ENCODE measurements around the gene GTPBP10.
"Not testable (repeated sequence)": the region's sequence is repeated elsewhere in the genome, so short reads cannot be mapped to it uniquely, and the experiment has no call there.

The GTPBP10 gene, protein sequence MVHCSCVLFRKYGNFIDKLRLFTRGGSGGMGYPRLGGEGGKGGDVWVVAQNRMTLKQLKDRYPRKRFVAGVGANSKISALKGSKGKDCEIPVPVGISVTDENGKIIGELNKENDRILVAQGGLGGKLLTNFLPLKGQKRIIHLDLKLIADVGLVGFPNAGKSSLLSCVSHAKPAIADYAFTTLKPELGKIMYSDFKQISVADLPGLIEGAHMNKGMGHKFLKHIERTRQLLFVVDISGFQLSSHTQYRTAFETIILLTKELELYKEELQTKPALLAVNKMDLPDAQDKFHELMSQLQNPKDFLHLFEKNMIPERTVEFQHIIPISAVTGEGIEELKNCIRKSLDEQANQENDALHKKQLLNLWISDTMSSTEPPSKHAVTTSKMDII

GRCh38 chr7:90346336-90347125, at the start of gene GTPBP10:
TSS of gene GTPBP10 (plus strand) at chr7:90346716. CDS start at chr7:90346742, 26 bp downstream.
- in situ Hi-C loops (cut with HindIII; ENCODE audit: low sequenced_read_pairs), result no loop called here

- in situ Hi-C loops (cut with HindIII; ENCODE audit: low sequenced_read_pairs), result no loop called here
Observed at GRCh38 chr7:90298145-90299038, 48.1 kb upstream of the GTPBP10 start.

DNA sequence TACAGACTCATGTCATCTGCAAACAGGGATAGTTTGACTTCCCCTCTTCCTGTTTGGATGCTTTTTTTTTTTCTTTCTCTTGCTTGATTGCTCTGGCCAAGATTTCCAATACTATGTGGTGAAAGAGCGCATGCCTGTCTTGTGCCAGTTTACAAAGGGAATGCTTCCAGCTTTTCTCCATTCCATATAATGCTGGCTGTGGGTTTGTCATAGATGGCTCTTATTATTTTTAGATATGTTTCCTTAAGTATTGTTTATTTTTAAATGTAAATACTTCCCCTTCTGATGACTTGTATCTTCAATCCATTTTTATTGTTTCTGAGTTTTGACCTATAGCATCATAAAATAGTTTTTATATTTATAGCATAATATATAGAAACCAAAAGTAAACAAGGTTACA, 43.3 kb upstream of the GTPBP10 start:
- in situ Hi-C loops (cut with HindIII; ENCODE audit: low sequenced_read_pairs), result no loop called here

DNA sequence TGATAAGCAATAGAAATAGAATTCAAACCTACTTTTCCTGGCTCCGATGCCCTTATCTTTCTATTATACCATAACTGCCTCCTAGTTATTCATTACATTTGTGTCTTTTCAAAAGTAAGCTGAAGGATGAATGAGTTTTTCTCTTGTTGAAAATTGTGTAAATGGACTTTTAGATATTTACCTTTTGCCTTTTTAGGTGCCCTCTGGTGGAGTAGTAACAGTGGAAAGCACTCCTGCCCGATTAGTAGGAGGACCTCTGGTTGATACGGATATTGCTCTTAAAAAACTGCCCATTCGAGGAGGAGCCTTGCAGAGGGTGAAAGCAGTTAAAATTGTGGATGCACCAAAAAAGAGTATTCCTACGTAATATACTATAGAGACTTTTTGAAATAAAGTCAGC, 36.6 kb upstream of the GTPBP10 start:
- in situ Hi-C loops (cut with HindIII; ENCODE audit: low sequenced_read_pairs), result no loop called here

GRCh38 chr7:90311175-90311574, 35.3 kb upstream of the GTPBP10 start:
- in situ Hi-C loops (cut with HindIII; ENCODE audit: low sequenced_read_pairs), result no loop called here

DNA sequence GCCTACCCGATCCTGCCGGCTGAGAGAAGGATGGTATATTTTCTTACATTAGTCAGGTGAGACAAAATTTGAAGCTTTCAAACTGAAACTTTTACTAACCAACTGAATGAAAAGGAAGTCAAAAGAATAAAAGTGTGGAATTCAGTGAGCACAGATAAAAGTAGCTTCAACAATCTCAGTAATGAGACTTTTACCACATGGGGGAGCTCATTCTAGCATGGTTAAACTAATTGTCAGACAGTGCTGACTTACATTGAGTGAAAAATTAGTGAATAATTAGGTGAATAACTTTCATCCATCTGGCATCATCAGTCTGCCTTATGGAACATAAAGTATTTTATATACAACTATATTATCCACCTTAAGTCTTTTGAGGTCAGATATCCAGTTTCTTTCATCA, 33.8 kb upstream of the GTPBP10 start:
- in situ Hi-C loops (cut with HindIII; ENCODE audit: low sequenced_read_pairs), result no loop called here

GRCh38 chr7:90313907-90314306, 32.6 kb upstream of the GTPBP10 start:
- in situ Hi-C loops (cut with HindIII; ENCODE audit: low sequenced_read_pairs), result no loop called here

DNA sequence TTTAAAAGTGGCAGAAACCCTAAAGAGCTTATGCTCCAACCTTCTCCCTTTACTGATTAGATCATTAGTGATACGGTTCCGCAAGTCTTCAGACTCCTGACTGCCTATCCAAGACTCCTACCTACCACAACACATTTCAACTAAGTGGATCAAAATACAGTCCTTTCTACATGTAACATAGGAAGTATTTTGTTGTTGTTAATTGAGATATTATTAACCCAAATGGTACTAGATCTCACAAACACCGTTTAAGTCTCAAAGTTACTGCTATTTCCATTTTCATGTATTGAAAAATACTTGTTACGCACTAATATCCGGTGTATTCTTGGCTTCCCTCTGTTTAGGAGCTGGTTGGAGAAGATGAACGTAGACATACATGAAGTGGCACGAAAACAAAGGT, 26.5 kb upstream of the GTPBP10 start:
- in situ Hi-C loops (cut with HindIII; ENCODE audit: low sequenced_read_pairs), result no loop called here

- in situ Hi-C loops (cut with HindIII; ENCODE audit: low sequenced_read_pairs), result no loop called here
Observed at GRCh38 chr7:90320418-90320800, 26.1 kb upstream of the GTPBP10 start.

GRCh38 chr7:90320801-90321494, 25.6 kb upstream of the GTPBP10 start, which contains the start of gene FAM237B:
TSS of gene FAM237B (minus strand) at chr7:90321304. CDS start at chr7:90319748, 1,556 bp downstream.
- in situ Hi-C loops (cut with HindIII; ENCODE audit: low sequenced_read_pairs), result no loop called here

GRCh38 chr7:90322837-90323236, 23.7 kb upstream of the GTPBP10 start:
- in situ Hi-C loops (cut with HindIII; ENCODE audit: low sequenced_read_pairs), result no loop called here

DNA sequence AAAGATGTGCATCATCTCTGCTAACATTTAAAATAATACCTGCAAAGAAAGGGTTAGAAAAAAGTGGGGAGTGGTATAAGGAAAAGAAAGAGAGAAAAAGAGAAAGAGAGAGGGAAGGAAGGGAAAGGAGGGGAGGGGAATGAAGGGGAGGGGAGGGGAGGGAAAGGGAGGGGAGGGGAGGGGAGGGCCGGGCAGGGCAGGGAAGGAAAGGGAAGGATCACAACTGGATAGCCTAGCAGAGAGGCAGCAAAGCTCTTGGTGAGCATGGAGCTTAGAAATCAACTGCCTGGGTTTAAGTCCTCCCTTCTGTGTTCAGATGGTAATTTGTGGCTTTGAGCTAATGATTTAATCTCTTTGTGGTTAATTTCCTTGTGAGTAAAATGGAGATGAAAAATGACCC, 20.0 kb upstream of the GTPBP10 start:
- in situ Hi-C loops (cut with HindIII; ENCODE audit: low sequenced_read_pairs), result no loop called here

DNA sequence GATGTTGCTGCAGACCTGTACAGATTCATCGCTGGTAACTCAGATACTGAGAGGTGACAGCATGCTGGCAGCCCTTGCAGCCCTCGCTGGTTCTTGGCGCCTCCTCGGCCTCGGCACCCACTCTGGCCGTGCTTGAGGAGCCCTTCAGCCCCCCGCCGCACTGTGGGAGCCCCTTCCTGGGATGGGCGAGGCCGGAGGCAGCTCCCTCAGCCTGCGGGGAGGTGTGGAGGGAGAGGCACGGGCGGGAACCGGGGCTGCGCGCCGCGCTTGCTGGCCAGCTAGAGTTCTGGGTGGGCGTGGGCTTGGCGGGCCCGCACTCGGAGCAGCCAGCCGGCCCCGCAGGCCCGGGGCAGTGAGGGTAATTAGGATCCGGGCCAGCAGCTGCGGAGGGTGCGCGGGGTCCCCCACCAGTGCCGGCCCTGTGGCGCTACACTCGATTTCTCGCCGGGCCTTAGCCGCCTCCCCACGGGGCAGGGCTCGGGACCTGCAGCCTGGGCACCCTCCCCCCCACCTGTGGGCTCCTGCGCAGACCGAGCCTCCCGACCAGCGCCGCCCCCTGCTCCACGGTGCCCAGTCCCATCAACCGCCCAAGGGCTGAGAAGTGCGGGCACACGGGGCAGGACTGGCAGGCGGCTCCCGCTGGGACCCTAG, 12.2 kb upstream of the GTPBP10 start:
- in situ Hi-C loops (cut with HindIII; ENCODE audit: low sequenced_read_pairs), result no loop called here

GRCh38 chr7:90334926-90335325, 11.6 kb upstream of the GTPBP10 start:
- in situ Hi-C loops (cut with HindIII; ENCODE audit: low sequenced_read_pairs), result not testable (repeated sequence)

GRCh38 chr7:90337106-90337505, 9.4 kb upstream of the GTPBP10 start:
- in situ Hi-C loops (cut with HindIII; ENCODE audit: low sequenced_read_pairs), result no loop called here

- in situ Hi-C loops (cut with HindIII; ENCODE audit: low sequenced_read_pairs), result no loop called here
Observed at GRCh38 chr7:90345016-90345415, 1.5 kb upstream of the GTPBP10 start.

DNA sequence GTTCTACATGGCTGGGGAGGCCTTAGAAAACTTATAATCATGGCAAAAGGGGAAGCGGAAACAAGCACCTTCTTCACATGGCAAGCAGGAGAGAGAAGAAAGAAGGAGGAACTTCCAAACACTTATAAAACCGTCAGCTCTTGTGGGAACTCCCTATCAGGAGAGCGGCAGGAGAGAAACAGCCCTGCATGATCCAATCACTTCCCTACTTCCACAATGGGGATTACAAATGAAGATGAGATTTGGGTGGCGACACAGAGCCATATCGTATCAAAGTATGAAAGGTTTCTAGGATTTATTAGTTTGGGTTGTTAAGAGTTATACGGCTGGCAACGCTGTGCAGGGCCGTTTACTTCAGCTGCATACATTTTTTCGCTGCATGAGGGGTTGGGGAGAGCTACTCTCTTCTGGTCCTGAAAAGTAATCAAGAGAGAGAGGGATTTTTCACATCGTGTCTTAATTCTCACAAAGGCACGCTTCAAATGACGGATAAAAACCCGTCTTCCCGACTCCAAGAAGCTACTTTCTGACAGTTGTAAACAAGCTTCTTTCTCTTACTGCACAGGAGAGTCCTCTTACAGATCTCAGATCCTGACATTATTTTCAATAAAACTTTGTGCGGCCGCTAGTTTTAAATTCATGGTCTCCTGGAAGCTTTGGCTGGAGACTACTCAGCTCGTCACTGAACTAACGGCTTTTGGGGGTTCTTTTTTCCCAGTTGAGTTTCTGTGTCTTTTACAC, 751 bp upstream of the GTPBP10 start:
- in situ Hi-C loops (cut with HindIII; ENCODE audit: low sequenced_read_pairs), result no loop called here

- in situ Hi-C loops (cut with HindIII; ENCODE audit: low sequenced_read_pairs), result no loop called here
Observed at GRCh38 chr7:90347759-90348158, 1.2 kb downstream of the GTPBP10 start.

DNA sequence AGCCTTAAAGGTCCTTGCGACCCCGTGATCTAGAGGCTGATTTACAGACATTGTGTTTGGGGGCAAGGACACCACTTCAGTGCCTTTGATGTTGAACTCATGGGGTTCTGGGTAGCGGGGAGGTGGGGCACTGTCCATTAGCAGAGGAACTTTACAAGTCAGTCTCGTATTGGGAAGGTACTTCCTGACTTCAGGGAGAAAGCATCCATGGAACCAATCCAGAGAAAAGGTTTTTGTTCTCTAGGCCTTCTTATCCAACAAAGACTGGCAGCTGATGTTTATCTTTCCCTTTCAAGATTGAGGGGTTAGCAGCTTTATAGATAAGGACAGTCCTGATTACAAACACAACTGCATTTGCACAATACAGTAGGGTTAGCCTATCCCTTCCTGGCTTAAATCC, 2.8 kb downstream of the GTPBP10 start:
- in situ Hi-C loops (cut with HindIII; ENCODE audit: low sequenced_read_pairs), result no loop called here
